ENCODE data around the gene RHBG. TPM values are rescaled to one million over a fixed set of nuclear protein-coding genes. Genes with fewer than 3 reads are reported as not detected.

Gene RHBG
- total and polyA plus RNA-seq, 2 donors from 2014 or later: 4.2 to 61.9 TPM

- DNase-seq: no peak
- no peak overlapping the region for H3K27ac ChIP-seq (ENCODE audit: low read depth in 2 of 2, low read length in 2 of 2)
- H3K9ac ChIP-seq (ENCODE audit: low read length in 3 of 3): no peak overlapping the region
- peaks cover 0 to 6% (median 0%) of the 10 kb centered on the region in 3 donors for H3K4me1 ChIP-seq (ENCODE audit: control insufficient read depth in 2 of 3, insufficient read depth in 2 of 3, low read depth in 1 of 3, low read length in 3 of 3)
- no peaks in the 10 kb centered on the region for H3K36me3 ChIP-seq (ENCODE audit: control insufficient read depth in 2 of 3, insufficient read depth in 3 of 3, low read length in 3 of 3)
- no peaks in the 10 kb centered on the region for H3K27me3 ChIP-seq (ENCODE audit: control insufficient read depth, insufficient read depth, low read length)
- no peak overlapping the region for H3K4me3 ChIP-seq (ENCODE audit: low read length in 3 of 3)
- intact Hi-C loops (cut with DNase I): no loop called here
- no peak for TF ChIP-seq CTCF (IDR thresholded peaks at IDR 0.05; ENCODE audit: borderline replicate concordance, extremely low read depth, insufficient read depth)
- no peaks in the 10 kb centered on the region for H3K9me3 ChIP-seq (ENCODE audit: control insufficient read depth in 2 of 3, insufficient read depth in 1 of 3, low read length in 3 of 3)
- no peak for FAIRE-seq
Observed at GRCh38 chr1:156359249-156359648, 9.8 kb upstream of the RHBG start.

- FAIRE-seq (no peak), DNase-seq (peak in 1 of 5 donors; percentile 29)
- no peak overlapping the region for H3K4me3 ChIP-seq (ENCODE audit: low read length in 3 of 3)
- TF ChIP-seq CTCF (IDR thresholded peaks at IDR 0.05; ENCODE audit: borderline replicate concordance, extremely low read depth, insufficient read depth): no peak
- no peaks in the 10 kb centered on the region for H3K27me3 ChIP-seq (ENCODE audit: control insufficient read depth, insufficient read depth, low read length)
- H3K4me1 ChIP-seq (ENCODE audit: control insufficient read depth in 2 of 3, insufficient read depth in 2 of 3, low read depth in 1 of 3, low read length in 3 of 3): peaks cover 0 to 10% (median 0%) of the 10 kb centered on the region in 3 donors
- no peaks in the 10 kb centered on the region for H3K9me3 ChIP-seq (ENCODE audit: control insufficient read depth in 2 of 3, insufficient read depth in 1 of 3, low read length in 3 of 3)
- intact Hi-C loops (cut with DNase I): no loop called here
- H3K9ac ChIP-seq (ENCODE audit: low read length in 3 of 3): no peak overlapping the region
- H3K27ac ChIP-seq (ENCODE audit: low read depth in 2 of 2, low read length in 2 of 2): no peak overlapping the region
- H3K36me3 ChIP-seq (ENCODE audit: control insufficient read depth in 2 of 3, insufficient read depth in 3 of 3, low read length in 3 of 3): no peaks in the 10 kb centered on the region
Observed at GRCh38 chr1:156359973-156360372, 9.0 kb upstream of the RHBG start.

GRCh38 chr1:156360534-156360933, 8.5 kb upstream of the RHBG start:
- Histone ChIP-seq H3K9ac (ENCODE audit: low read length in 3 of 3) (no peak overlapping the region), H3K36me3 (ENCODE audit: control insufficient read depth in 2 of 3, insufficient read depth in 3 of 3, low read length in 3 of 3) (no peaks in the 10 kb centered on the region), H3K27me3 (ENCODE audit: control insufficient read depth, insufficient read depth, low read length) (no peaks in the 10 kb centered on the region), H3K4me3 (ENCODE audit: low read length in 3 of 3) (no peak overlapping the region), H3K27ac (ENCODE audit: low read depth in 2 of 2, low read length in 2 of 2) (no peak overlapping the region), H3K4me1 (ENCODE audit: control insufficient read depth in 2 of 3, insufficient read depth in 2 of 3, low read depth in 1 of 3, low read length in 3 of 3) (peaks cover 0 to 12% (median 4%) of the 10 kb centered on the region in 3 donors), H3K9me3 (ENCODE audit: control insufficient read depth in 2 of 3, insufficient read depth in 1 of 3, low read length in 3 of 3) (no peaks in the 10 kb centered on the region)
- TF ChIP-seq CTCF (IDR thresholded peaks at IDR 0.05; ENCODE audit: borderline replicate concordance, extremely low read depth, insufficient read depth): no peak
- intact Hi-C loops (cut with DNase I): no loop called here
- no peak for DNase-seq
- FAIRE-seq: no peak

- peak in 1 of 5 donors; percentile 29 for DNase-seq
- Histone ChIP-seq H3K27ac (ENCODE audit: low read depth in 2 of 2, low read length in 2 of 2) (peak overlapping the region; percentile 46 to 77), H3K9ac (ENCODE audit: low read length in 3 of 3) (no peak overlapping the region), H3K4me3 (ENCODE audit: low read length in 3 of 3) (no peak overlapping the region), H3K4me1 (ENCODE audit: control insufficient read depth in 2 of 3, insufficient read depth in 2 of 3, low read depth in 1 of 3, low read length in 3 of 3) (peaks cover 0 to 15% (median 13%) of the 10 kb centered on the region in 3 donors), H3K27me3 (ENCODE audit: control insufficient read depth, insufficient read depth, low read length) (peaks cover 2% of the 10 kb centered on the region), H3K9me3 (ENCODE audit: control insufficient read depth in 2 of 3, insufficient read depth in 1 of 3, low read length in 3 of 3) (no peaks in the 10 kb centered on the region), H3K36me3 (ENCODE audit: control insufficient read depth in 2 of 3, insufficient read depth in 3 of 3, low read length in 3 of 3) (no peaks in the 10 kb centered on the region)
- no peak for FAIRE-seq
- intact Hi-C loops (cut with DNase I): no loop called here
- TF ChIP-seq CTCF (IDR thresholded peaks at IDR 0.05; ENCODE audit: borderline replicate concordance, extremely low read depth, insufficient read depth): no peak
Observed at GRCh38 chr1:156365754-156366153, 3.3 kb upstream of the RHBG start.

All from kidney (tissue), 14 donors.